OCI-LY3 (cell line): ENCODE measurements around the gene CAMKMT.

Experiments
- CTCF ChIP-seq: fragments of 200-600, 300-600 bp; sonication (generic); IDR thresholded peaks from 2 replicates; pipeline ENCODE4 v1.5.1; 2014; ENCODE audit warnings: antibody characterized with exemption, low read length, low read depth
- EZH2phosphoT487 ChIP-seq: fragments of 200-600 bp; shearing (Covaris generic); IDR thresholded peaks from 2 replicates; pipeline ENCODE4 v1.6.1; 2018; ENCODE audit warnings: antibody characterized with exemption, mixed run types, low read depth

- TF ChIP-seq CTCF (peak; percentile 14; the same call in 1 of the 2 replicates), EZH2phosphoT487 (no peak)
Measured at GRCh38 chr2:44620189-44620990, 258.6 kb downstream of the CAMKMT start.
